Measurements from ENCODE around the gene FXYD3.

DNA sequence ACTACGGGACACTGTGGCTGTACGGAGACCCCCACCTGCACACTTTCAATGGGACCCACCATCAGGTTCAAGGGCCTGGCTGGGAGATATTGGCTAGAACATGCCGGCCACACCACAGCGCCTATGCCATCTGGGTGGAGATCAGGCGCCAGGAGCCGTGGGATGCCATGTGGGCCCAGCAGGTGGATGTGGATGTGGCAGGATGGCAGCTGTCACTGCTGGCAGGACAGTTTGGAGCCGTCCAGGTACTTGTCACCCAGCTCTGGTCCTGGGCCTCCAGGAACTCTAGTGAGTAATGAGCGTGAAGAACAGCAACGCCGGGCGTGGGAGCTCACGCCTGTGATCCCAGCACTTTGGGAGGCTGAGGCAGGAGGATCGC, 15.7 kb upstream of the FXYD3 start:
- no peak for TF ChIP-seq RARB (CRISPR knock-in tag; IDR thresholded peaks at IDR 0.05)
- no peak for TF ChIP-seq ZFP3 (CRISPR knock-in tag; IDR thresholded peaks at IDR 0.05)
- no peak for TF ChIP-seq TCF4 (CRISPR knock-in tag; IDR thresholded peaks at IDR 0.05; ENCODE audit: borderline replicate concordance)
- no peak for TF ChIP-seq BACH2 (CRISPR knock-in tag; IDR thresholded peaks at IDR 0.05; ENCODE audit: borderline replicate concordance)
- TF ChIP-seq, protein P1, sequence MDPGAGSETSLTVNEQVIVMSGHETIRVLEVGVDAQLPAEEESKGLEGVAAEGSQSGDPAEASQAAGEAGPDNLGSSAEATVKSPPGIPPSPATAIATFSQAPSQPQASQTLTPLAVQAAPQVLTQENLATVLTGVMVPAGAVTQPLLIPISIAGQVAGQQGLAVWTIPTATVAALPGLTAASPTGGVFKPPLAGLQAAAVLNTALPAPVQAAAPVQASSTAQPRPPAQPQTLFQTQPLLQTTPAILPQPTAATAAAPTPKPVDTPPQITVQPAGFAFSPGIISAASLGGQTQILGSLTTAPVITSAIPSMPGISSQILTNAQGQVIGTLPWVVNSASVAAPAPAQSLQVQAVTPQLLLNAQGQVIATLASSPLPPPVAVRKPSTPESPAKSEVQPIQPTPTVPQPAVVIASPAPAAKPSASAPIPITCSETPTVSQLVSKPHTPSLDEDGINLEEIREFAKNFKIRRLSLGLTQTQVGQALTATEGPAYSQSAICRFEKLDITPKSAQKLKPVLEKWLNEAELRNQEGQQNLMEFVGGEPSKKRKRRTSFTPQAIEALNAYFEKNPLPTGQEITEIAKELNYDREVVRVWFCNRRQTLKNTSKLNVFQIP (CRISPR knock-in tag; IDR thresholded peaks at IDR 0.05; ENCODE audit: borderline replicate concordance, low read depth): no peak
- no peak for TF ChIP-seq ZC3H10 (CRISPR knock-in tag; IDR thresholded peaks at IDR 0.05)
- TF ChIP-seq, protein P2, sequence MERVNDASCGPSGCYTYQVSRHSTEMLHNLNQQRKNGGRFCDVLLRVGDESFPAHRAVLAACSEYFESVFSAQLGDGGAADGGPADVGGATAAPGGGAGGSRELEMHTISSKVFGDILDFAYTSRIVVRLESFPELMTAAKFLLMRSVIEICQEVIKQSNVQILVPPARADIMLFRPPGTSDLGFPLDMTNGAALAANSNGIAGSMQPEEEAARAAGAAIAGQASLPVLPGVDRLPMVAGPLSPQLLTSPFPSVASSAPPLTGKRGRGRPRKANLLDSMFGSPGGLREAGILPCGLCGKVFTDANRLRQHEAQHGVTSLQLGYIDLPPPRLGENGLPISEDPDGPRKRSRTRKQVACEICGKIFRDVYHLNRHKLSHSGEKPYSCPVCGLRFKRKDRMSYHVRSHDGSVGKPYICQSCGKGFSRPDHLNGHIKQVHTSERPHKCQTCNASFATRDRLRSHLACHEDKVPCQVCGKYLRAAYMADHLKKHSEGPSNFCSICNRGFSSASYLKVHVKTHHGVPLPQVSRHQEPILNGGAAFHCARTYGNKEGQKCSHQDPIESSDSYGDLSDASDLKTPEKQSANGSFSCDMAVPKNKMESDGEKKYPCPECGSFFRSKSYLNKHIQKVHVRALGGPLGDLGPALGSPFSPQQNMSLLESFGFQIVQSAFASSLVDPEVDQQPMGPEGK (CRISPR knock-in tag; IDR thresholded peaks at IDR 0.05; ENCODE audit: borderline replicate concordance): no peak
- no peak for TF ChIP-seq PPARA (CRISPR knock-in tag; IDR thresholded peaks at IDR 0.05; ENCODE audit: borderline replicate concordance)
- TF ChIP-seq, protein P3, sequence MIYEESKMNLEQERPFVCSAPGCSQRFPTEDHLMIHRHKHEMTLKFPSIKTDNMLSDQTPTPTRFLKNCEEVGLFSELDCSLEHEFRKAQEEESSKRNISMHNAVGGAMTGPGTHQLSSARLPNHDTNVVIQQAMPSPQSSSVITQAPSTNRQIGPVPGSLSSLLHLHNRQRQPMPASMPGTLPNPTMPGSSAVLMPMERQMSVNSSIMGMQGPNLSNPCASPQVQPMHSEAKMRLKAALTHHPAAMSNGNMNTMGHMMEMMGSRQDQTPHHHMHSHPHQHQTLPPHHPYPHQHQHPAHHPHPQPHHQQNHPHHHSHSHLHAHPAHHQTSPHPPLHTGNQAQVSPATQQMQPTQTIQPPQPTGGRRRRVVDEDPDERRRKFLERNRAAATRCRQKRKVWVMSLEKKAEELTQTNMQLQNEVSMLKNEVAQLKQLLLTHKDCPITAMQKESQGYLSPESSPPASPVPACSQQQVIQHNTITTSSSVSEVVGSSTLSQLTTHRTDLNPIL (CRISPR knock-in tag; IDR thresholded peaks at IDR 0.05; ENCODE audit: low read depth): no peak
- no peak for TF ChIP-seq GLIS3 (CRISPR knock-in tag; IDR thresholded peaks at IDR 0.05)
- no peak for TF ChIP-seq ZFP30 (CRISPR knock-in tag; IDR thresholded peaks at IDR 0.05)
- TF ChIP-seq ESRRG (CRISPR knock-in tag; IDR thresholded peaks at IDR 0.05): no peak
- TF ChIP-seq, protein P4, sequence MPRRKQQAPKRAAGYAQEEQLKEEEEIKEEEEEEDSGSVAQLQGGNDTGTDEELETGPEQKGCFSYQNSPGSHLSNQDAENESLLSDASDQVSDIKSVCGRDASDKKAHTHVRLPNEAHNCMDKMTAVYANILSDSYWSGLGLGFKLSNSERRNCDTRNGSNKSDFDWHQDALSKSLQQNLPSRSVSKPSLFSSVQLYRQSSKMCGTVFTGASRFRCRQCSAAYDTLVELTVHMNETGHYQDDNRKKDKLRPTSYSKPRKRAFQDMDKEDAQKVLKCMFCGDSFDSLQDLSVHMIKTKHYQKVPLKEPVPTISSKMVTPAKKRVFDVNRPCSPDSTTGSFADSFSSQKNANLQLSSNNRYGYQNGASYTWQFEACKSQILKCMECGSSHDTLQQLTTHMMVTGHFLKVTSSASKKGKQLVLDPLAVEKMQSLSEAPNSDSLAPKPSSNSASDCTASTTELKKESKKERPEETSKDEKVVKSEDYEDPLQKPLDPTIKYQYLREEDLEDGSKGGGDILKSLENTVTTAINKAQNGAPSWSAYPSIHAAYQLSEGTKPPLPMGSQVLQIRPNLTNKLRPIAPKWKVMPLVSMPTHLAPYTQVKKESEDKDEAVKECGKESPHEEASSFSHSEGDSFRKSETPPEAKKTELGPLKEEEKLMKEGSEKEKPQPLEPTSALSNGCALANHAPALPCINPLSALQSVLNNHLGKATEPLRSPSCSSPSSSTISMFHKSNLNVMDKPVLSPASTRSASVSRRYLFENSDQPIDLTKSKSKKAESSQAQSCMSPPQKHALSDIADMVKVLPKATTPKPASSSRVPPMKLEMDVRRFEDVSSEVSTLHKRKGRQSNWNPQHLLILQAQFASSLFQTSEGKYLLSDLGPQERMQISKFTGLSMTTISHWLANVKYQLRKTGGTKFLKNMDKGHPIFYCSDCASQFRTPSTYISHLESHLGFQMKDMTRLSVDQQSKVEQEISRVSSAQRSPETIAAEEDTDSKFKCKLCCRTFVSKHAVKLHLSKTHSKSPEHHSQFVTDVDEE (CRISPR knock-in tag; IDR thresholded peaks at IDR 0.05): no peak

All from SK-N-SH treated with all-trans-retinoic acid at 6 μM for 48 hours (cell line).